Measurements from ENCODE around the gene DCTN3. TPM values are rescaled to one million over a fixed set of nuclear protein-coding genes. Genes with fewer than 3 reads are reported as not detected.
A peak's percentile ranks its signal among the peaks of the same experiment; 100 is the strongest.

The DCTN3 gene
- total and polyA plus RNA-seq, 4 donors = 90.9 to 190 (median 149) TPM

DNA sequence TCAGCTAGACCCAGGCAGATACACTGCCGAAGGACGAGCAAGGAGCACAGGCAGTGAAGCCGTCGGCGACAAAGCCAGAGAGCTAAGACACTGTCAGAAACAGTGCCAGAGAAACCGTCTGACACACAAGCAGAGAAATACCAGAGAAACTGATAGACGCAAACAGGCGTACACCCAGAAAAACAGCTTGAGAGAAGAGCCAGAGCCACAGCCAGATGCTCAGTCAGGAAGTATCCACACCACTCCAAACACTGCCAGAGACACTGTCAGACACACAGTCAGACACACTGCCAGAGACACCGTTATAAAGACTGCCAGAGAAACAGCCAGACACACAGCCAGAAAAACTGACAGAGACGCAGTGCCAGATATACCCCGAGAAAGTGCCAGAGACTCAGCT, 49.9 kb downstream of the DCTN3 start:
- Histone ChIP-seq H3K4me3 (ENCODE audit: low read depth, low read length) (no peak overlapping the region), H3K4me1 (ENCODE audit: control insufficient read depth, insufficient read depth, low read length) (peaks cover 63% of the 10 kb centered on the region), H3K36me3 (ENCODE audit: control insufficient read depth, insufficient read depth, low read length) (peaks cover 52% of the 10 kb centered on the region), H3K27me3 (ENCODE audit: control insufficient read depth, insufficient read depth, low read length) (no peaks in the 10 kb centered on the region), H3K9me3 (ENCODE audit: control insufficient read depth, insufficient read depth, low read length) (no peaks in the 10 kb centered on the region), H3K27ac (ENCODE audit: low read depth, low read length) (peak overlapping the region; percentile 70)
- 27% methylated on average over 11 of the region's 11 CpGs for WGBS (ENCODE audit: insufficient coverage)
- peak in 2 of 6 donors; percentile 65 to 94 for DNase-seq (ENCODE audit: low read depth in 4 of 6, low spot score in 6 of 6)

GRCh38 chr9:34568774-34569173, 51.5 kb downstream of the DCTN3 start:
- H3K9me3 ChIP-seq (ENCODE audit: control insufficient read depth, insufficient read depth, low read length) = no peaks in the 10 kb centered on the region
- peaks cover 53% of the 10 kb centered on the region for H3K36me3 ChIP-seq (ENCODE audit: control insufficient read depth, insufficient read depth, low read length)
- peak in 1 of 6 donors; percentile 37 for DNase-seq (ENCODE audit: low read depth in 4 of 6, low spot score in 6 of 6)
- H3K27me3 ChIP-seq (ENCODE audit: control insufficient read depth, insufficient read depth, low read length) = no peaks in the 10 kb centered on the region
- H3K4me3 ChIP-seq (ENCODE audit: low read depth, low read length) = no peak overlapping the region
- peaks cover 49% of the 10 kb centered on the region for H3K4me1 ChIP-seq (ENCODE audit: control insufficient read depth, insufficient read depth, low read length)
- H3K27ac ChIP-seq (ENCODE audit: low read depth, low read length) = no peak overlapping the region
- WGBS (ENCODE audit: insufficient coverage) = 44% methylated on average over 10 of the region's 12 CpGs

DNA sequence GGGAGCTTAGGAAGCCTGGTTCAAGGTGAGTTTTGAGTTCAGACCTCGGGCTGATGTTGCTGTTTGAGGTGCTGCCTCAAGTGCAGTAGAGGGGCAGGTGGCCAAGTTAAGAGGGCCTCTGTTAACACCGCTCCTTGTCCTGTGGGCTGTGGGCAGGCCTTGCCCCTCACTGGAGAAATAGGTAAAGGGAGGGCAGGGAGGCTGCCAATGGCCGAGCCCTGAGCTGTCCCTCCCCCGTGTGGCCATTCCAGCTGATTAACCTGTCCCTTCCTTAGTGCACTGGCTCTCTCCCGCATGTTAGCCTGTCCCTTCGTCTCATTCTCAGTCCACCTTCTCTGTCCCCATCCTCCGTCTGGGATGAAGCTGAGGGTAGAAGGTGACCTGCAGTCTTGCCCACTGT, 52.2 kb downstream of the DCTN3 start:
- no peaks in the 10 kb centered on the region for H3K9me3 ChIP-seq (ENCODE audit: control insufficient read depth, insufficient read depth, low read length)
- no peaks in the 10 kb centered on the region for H3K27me3 ChIP-seq (ENCODE audit: control insufficient read depth, insufficient read depth, low read length)
- no peak overlapping the region for H3K4me3 ChIP-seq (ENCODE audit: low read depth, low read length)
- DNase-seq (ENCODE audit: low read depth in 4 of 6, low spot score in 6 of 6) = no peak
- no peak overlapping the region for H3K27ac ChIP-seq (ENCODE audit: low read depth, low read length)
- H3K36me3 ChIP-seq (ENCODE audit: control insufficient read depth, insufficient read depth, low read length) = peaks cover 53% of the 10 kb centered on the region
- H3K4me1 ChIP-seq (ENCODE audit: control insufficient read depth, insufficient read depth, low read length) = peaks cover 46% of the 10 kb centered on the region
- 77% methylated on average over 1 of the region's 7 CpGs for WGBS (ENCODE audit: insufficient coverage)

DNA sequence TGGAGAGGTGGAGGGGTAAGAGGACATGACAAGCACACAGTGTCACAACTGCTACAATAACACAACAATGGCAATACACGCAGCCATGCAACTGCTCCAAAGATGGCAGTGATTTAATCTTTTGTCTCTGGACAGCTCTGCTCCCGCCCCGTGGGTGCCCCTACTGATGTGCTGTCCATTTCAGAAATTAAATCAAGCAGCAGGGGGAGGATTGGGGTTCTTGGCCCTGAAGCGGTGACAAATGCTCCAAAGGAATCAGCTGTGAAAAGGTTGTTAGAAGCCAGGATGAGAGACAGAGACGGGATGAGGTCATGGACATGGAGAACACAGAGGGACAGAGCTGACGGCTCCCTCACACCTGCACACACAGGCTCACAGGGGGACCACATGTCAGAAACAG, 53.3 kb downstream of the DCTN3 start:
- WGBS (ENCODE audit: insufficient coverage) = 53% methylated on average over 6 of the region's 6 CpGs
- H3K27ac ChIP-seq (ENCODE audit: low read depth, low read length) = no peak overlapping the region

DNA sequence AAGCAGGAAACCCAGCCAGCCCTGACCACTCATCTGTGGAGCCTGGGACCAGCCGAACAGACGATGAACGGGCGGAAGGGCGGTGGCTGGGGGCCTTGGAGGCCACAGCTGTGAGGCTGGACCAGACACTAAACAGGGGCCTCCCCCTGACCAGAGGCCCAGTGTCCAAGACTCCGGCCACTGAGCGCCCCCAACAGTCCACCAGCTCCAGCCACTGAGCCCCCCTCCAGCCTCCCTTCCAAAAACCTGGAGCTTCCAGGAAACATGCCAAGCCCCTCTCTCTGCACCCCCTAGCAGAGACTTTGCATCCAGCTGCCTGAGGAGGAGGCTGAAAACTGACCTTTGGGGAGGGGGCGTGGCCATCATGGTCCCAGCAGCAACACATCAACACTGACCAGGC, 54.0 kb downstream of the DCTN3 start:
- Histone ChIP-seq H3K4me1 (ENCODE audit: control insufficient read depth, insufficient read depth, low read length) (peaks cover 35% of the 10 kb centered on the region), H3K9me3 (ENCODE audit: control insufficient read depth, insufficient read depth, low read length) (no peaks in the 10 kb centered on the region), H3K4me3 (ENCODE audit: low read depth, low read length) (no peak overlapping the region), H3K27ac (ENCODE audit: low read depth, low read length) (no peak overlapping the region), H3K27me3 (ENCODE audit: control insufficient read depth, insufficient read depth, low read length) (no peaks in the 10 kb centered on the region), H3K36me3 (ENCODE audit: control insufficient read depth, insufficient read depth, low read length) (peaks cover 65% of the 10 kb centered on the region)
- WGBS (ENCODE audit: insufficient coverage) = 62% methylated on average over 8 of the region's 8 CpGs
- DNase-seq (ENCODE audit: low read depth in 4 of 6, low spot score in 6 of 6) = no peak

More for the DNA sequence above, 53.3 kb downstream of the DCTN3 start:
- H3K9me3 ChIP-seq (ENCODE audit: control insufficient read depth, insufficient read depth, low read length) = no peaks in the 10 kb centered on the region
- peak in 1 of 6 donors; percentile 52 for DNase-seq (ENCODE audit: low read depth in 4 of 6, low spot score in 6 of 6)
- H3K36me3 ChIP-seq (ENCODE audit: control insufficient read depth, insufficient read depth, low read length) = peaks cover 64% of the 10 kb centered on the region
- H3K27me3 ChIP-seq (ENCODE audit: control insufficient read depth, insufficient read depth, low read length) = no peaks in the 10 kb centered on the region
- peaks cover 41% of the 10 kb centered on the region for H3K4me1 ChIP-seq (ENCODE audit: control insufficient read depth, insufficient read depth, low read length)
- H3K4me3 ChIP-seq (ENCODE audit: low read depth, low read length) = no peak overlapping the region

DNA sequence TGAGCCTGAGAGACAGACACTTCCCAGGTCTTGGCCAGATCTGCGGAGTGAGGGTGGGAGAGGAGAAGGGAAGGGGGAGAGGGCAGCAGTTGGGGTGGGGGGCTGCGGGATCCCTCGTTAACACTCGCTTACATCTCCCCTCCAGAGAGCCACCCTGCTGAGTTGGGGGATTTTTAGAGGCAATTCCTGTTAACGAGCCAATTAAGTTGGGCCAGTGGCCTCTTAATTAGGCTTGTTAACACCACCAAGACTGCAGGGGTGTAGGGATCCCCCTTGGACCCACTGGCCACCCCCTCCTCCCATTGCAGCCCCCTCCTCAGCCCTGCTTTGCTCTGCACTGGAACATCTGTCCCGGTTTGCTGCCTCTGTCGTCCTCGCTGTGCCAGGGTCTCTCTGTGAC, 54.4 kb downstream of the DCTN3 start:
- H3K27me3 ChIP-seq (ENCODE audit: control insufficient read depth, insufficient read depth, low read length) = no peaks in the 10 kb centered on the region
- no peak overlapping the region for H3K27ac ChIP-seq (ENCODE audit: low read depth, low read length)
- 54% methylated on average over 4 of the region's 8 CpGs for WGBS (ENCODE audit: insufficient coverage)
- peaks cover 66% of the 10 kb centered on the region for H3K36me3 ChIP-seq (ENCODE audit: control insufficient read depth, insufficient read depth, low read length)
- no peaks in the 10 kb centered on the region for H3K9me3 ChIP-seq (ENCODE audit: control insufficient read depth, insufficient read depth, low read length)
- H3K4me3 ChIP-seq (ENCODE audit: low read depth, low read length) = no peak overlapping the region
- peaks cover 32% of the 10 kb centered on the region for H3K4me1 ChIP-seq (ENCODE audit: control insufficient read depth, insufficient read depth, low read length)
- DNase-seq (ENCODE audit: low read depth in 4 of 6, low spot score in 6 of 6) = no peak

DNA sequence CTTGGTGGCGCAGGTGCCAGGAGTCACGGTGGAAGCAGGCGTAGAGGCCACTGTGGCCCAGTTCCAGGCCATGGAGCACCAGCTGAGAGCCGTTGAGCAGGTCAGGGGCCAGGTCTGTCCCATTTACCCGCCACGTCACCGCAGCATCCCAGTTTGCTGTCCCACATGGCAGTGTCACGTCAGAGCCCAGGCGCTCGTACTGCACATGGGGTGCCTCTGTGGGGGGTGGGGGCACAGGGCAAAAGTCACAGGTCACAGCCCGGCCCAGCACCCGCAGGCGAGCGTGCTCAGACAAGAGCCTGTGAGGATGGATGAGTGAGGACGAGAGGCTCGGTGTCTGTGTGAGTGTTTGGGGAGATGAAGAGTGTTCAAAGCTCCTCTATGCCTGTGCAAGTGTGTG, 55.7 kb downstream of the DCTN3 start:
- Histone ChIP-seq H3K27ac (ENCODE audit: low read depth, low read length) (no peak overlapping the region), H3K4me1 (ENCODE audit: control insufficient read depth, insufficient read depth, low read length) (peaks cover 32% of the 10 kb centered on the region), H3K4me3 (ENCODE audit: low read depth, low read length) (no peak overlapping the region), H3K36me3 (ENCODE audit: control insufficient read depth, insufficient read depth, low read length) (peaks cover 70% of the 10 kb centered on the region), H3K9me3 (ENCODE audit: control insufficient read depth, insufficient read depth, low read length) (no peaks in the 10 kb centered on the region), H3K27me3 (ENCODE audit: control insufficient read depth, insufficient read depth, low read length) (no peaks in the 10 kb centered on the region)
- 89% methylated on average over 16 of the region's 16 CpGs for WGBS (ENCODE audit: insufficient coverage)
- DNase-seq (ENCODE audit: low read depth in 4 of 6, low spot score in 6 of 6) = no peak

Small RNA genes lying within 50 kb of the gene (small RNA-seq; reads per million reads assigned to genes)
- gene CCL27 (ENCODE audit: low replicate concordance) = not detected

Other genes starting within 250 kb of the DCTN3 start
- gene MYORG, start 243.6 kb downstream of the DCTN3 start, total RNA-seq = 10 to 100 TPM in 1 of 2 donors, 1 to 10 TPM in 1; 8.6 to 10.4 TPM
- gene MYORG, start 243.6 kb downstream of the DCTN3 start, polyA plus RNA-seq (ENCODE audit: insufficient read length in 2 of 2) = 10 to 100 TPM; 26.5 to 36.2 TPM
- gene FAM219A, start 161.9 kb downstream of the DCTN3 start, total RNA-seq = 10 to 100 TPM; 18.1 to 23.6 TPM
- gene FAM219A, start 161.9 kb downstream of the DCTN3 start, polyA plus RNA-seq (ENCODE audit: insufficient read length in 2 of 2) = 10 to 100 TPM; 78.8 to 83.9 TPM
- 10 to 100 TPM in 1 of 2 donors, 1 to 10 TPM in 1; 3.5 to 24.8 TPM for gene DNAI1, start 161.7 kb downstream of the DCTN3 start, total RNA-seq
- 10 to 100 TPM; 10.3 to 10.5 TPM for gene DNAI1, start 161.7 kb downstream of the DCTN3 start, polyA plus RNA-seq (ENCODE audit: insufficient read length in 2 of 2)
- gene ENHO, start 97.5 kb downstream of the DCTN3 start, total RNA-seq = 10 to 100 TPM; 32.7 to 63.9 TPM
- gene ENHO, start 97.5 kb downstream of the DCTN3 start, polyA plus RNA-seq (ENCODE audit: insufficient read length in 2 of 2) = 100 to 1,000 TPM; 193 to 219 TPM
- gene CNTFR, start 30.8 kb downstream of the DCTN3 start, total RNA-seq = 10 to 100 TPM in 1 of 2 donors, 1 to 10 TPM in 1; 9.6 to 16.1 TPM
- gene CNTFR, start 30.8 kb downstream of the DCTN3 start, polyA plus RNA-seq (ENCODE audit: insufficient read length in 2 of 2) = 100 to 1,000 TPM; 109 to 110 TPM
- 10 to 100 TPM; 10.4 to 29.4 TPM for gene RPP25L, start 8.4 kb downstream of the DCTN3 start, total RNA-seq
- 10 to 100 TPM; 18.0 to 18.9 TPM for gene RPP25L, start 8.4 kb downstream of the DCTN3 start, polyA plus RNA-seq (ENCODE audit: insufficient read length in 2 of 2)
- 1 to 10 TPM in 1 of 2 donors, under 1 TPM in 1; 0.33 to 1.1 TPM for gene ARID3C, start 8.6 kb upstream of the DCTN3 start, total RNA-seq
- gene ARID3C, start 8.6 kb upstream of the DCTN3 start, polyA plus RNA-seq (ENCODE audit: insufficient read length in 2 of 2) = under 1 TPM; 0.60 to 0.66 TPM
- gene SIGMAR1, start 17.3 kb upstream of the DCTN3 start, total RNA-seq = 10 to 100 TPM; 27.7 to 45.5 TPM
- gene SIGMAR1, start 17.3 kb upstream of the DCTN3 start, polyA plus RNA-seq (ENCODE audit: insufficient read length in 2 of 2) = 10 to 100 TPM; 79.5 to 82.3 TPM
- 10 to 100 TPM; 31.3 to 72.4 TPM for gene GALT, start 26.2 kb upstream of the DCTN3 start, total RNA-seq
- gene GALT, start 26.2 kb upstream of the DCTN3 start, polyA plus RNA-seq (ENCODE audit: insufficient read length in 2 of 2) = 10 to 100 TPM; 52.4 to 73.4 TPM
- 10 to 100 TPM; 24.1 to 62.9 TPM for gene IL11RA, start 31.7 kb upstream of the DCTN3 start, total RNA-seq
- gene IL11RA, start 31.7 kb upstream of the DCTN3 start, polyA plus RNA-seq (ENCODE audit: insufficient read length in 2 of 2) = 10 to 100 TPM; 42.2 to 69.9 TPM
- gene CCL27, start 42.2 kb upstream of the DCTN3 start, total RNA-seq = under 1 TPM in 1 of 2 donors, not detected in 1; 0.66 TPM
- gene CCL27, start 42.2 kb upstream of the DCTN3 start, polyA plus RNA-seq (ENCODE audit: insufficient read length in 2 of 2) = 1 to 10 TPM; 1.0 TPM
- gene CCL19, start 70.8 kb upstream of the DCTN3 start, total RNA-seq = not detected
- gene CCL19, start 70.8 kb upstream of the DCTN3 start, polyA plus RNA-seq (ENCODE audit: insufficient read length in 2 of 2) = under 1 TPM in 1 of 2 donors, not detected in 1; 0.27 TPM
- gene CCL21, start 89.6 kb upstream of the DCTN3 start, total RNA-seq = under 1 TPM in 1 of 2 donors, not detected in 1; 0.44 TPM
- under 1 TPM in 1 of 2 donors, not detected in 1; 0.18 TPM for gene CCL21, start 89.6 kb upstream of the DCTN3 start, polyA plus RNA-seq (ENCODE audit: insufficient read length in 2 of 2)